NCI-H510A treated with DMSO at 0.1 percent for 48 hours (cell line): ENCODE results near the gene BANK1.

Experiments used
- DNase-seq: peaks from one replicate; lab custom pipeline; 2025; lab: John Stamatoyannopoulos, UW

BANK1 gene

GRCh38 chr4:101823864-101824263 is 33.3 kb downstream of the BANK1 start:
- no peak for DNase-seq

- DNase-seq: no peak
Measured at GRCh38 chr4:101824500-101824899, 34.0 kb downstream of the BANK1 start.

- no peak for DNase-seq
Measured at GRCh38 chr4:101825953-101826352, 35.4 kb downstream of the BANK1 start.

- DNase-seq: no peak
Measured at GRCh38 chr4:101831816-101832215, 41.3 kb downstream of the BANK1 start.

- DNase-seq: no peak
Measured at GRCh38 chr4:101833480-101833879, 43.0 kb downstream of the BANK1 start.

- peak; percentile 22 for DNase-seq
Measured at GRCh38 chr4:101835121-101835904, 44.8 kb downstream of the BANK1 start.

- DNase-seq: no peak
Measured at GRCh38 chr4:101843054-101843453, 52.5 kb downstream of the BANK1 start.

GRCh38 chr4:101846550-101846949 is 56.0 kb downstream of the BANK1 start:
- DNase-seq: no peak

- no peak for DNase-seq
Measured at GRCh38 chr4:101850698-101851097, 60.2 kb downstream of the BANK1 start.

GRCh38 chr4:101851672-101852071 is 61.1 kb downstream of the BANK1 start:
- no peak for DNase-seq

GRCh38 chr4:101853028-101853427 is 62.5 kb downstream of the BANK1 start:
- no peak for DNase-seq

- no peak for DNase-seq
Measured at GRCh38 chr4:101853691-101854090, 63.2 kb downstream of the BANK1 start.

- no peak for DNase-seq
Measured at GRCh38 chr4:101855239-101855638, 64.7 kb downstream of the BANK1 start.

- DNase-seq: no peak
Measured at GRCh38 chr4:101856149-101856548, 65.6 kb downstream of the BANK1 start.

- no peak for DNase-seq
Measured at GRCh38 chr4:101857176-101857575, 66.6 kb downstream of the BANK1 start.

GRCh38 chr4:101858641-101859040 is 68.1 kb downstream of the BANK1 start:
- DNase-seq: no peak

GRCh38 chr4:101862595-101862994 is 72.1 kb downstream of the BANK1 start:
- no peak for DNase-seq

GRCh38 chr4:101864660-101865059 is 74.1 kb downstream of the BANK1 start:
- DNase-seq: no peak

GRCh38 chr4:101865501-101866062 is 75.1 kb downstream of the BANK1 start:
- DNase-seq: no peak

- no peak for DNase-seq
Measured at GRCh38 chr4:101870874-101871273, 80.3 kb downstream of the BANK1 start.

GRCh38 chr4:101871962-101872676 is 81.6 kb downstream of the BANK1 start:
- no peak for DNase-seq

GRCh38 chr4:101885574-101885973 is 95.0 kb downstream of the BANK1 start:
- DNase-seq: peak; percentile 56

- no peak for DNase-seq
Measured at GRCh38 chr4:101886826-101887225, 96.3 kb downstream of the BANK1 start.
